IMR-90 (cell line): ENCODE results near the gene ELOB. TPM values are rescaled to one million over a fixed set of nuclear protein-coding genes. Genes with fewer than 3 reads are reported as not detected.

Experiments
- ATAC-seq: fragments of 200-7000 bp; cut with Tn5 transposase; 2 replicates; pipeline ENCODE4 v1.9.1; 2020; ENCODE audit warnings: low read depth, mild to moderate bottlenecking, moderate library complexity
- BruUV-seq: library from RNA; stranded (reverse); fragments of 400-500 nt; replicated peaks from 2 replicates; lab custom pipeline; 2021; lab: Mats Ljungman, UMichigan
- CTCF ChIA-PET: fragments of 300-600 bp; formaldehyde crosslinking; extraction: SDS; loops from one replicate; lab custom pipeline; 2021; ENCODE audit warnings: antibody characterized with exemption; lab: Yijun Ruan, JAX
- POLR2A ChIA-PET: fragments of 300-600 bp; sonication (Branson Sonifier 250); formaldehyde crosslinking; loops from one replicate; lab custom pipeline; 2022; ENCODE audit warnings: antibody characterized with exemption; ENCODE audit not compliant: unreplicated experiment; lab: Charles Lee
- DNase-seq: peaks from one replicate; pipeline ENCODE4 v3.0.0; 2013
- H2AFZ ChIP-seq: replicated peaks from 2 replicates; pipeline ENCODE3; 2013; ENCODE audit warnings: low read length, mild to moderate bottlenecking; ENCODE audit not compliant: poor library complexity
- H2AK5ac ChIP-seq: 2 replicates; pipeline ENCODE4 v1.6.1; 2013; ENCODE audit warnings: low read depth, low read length, inconsistent platforms
- H2AK9ac ChIP-seq: replicated peaks from 2 replicates; pipeline ENCODE3; 2013; ENCODE audit warnings: mild to moderate bottlenecking, low read depth, low read length, moderate library complexity; ENCODE audit not compliant: poor library complexity
- H2BK120ac ChIP-seq: 2 replicates; pipeline ENCODE4 v1.6.1; 2013; ENCODE audit warnings: low read depth, low read length, inconsistent platforms
- H2BK15ac ChIP-seq: 3 replicates; pipeline ENCODE4 v1.6.1; 2013; ENCODE audit warnings: low read depth, low read length, inconsistent platforms
- H2BK20ac ChIP-seq: 2 replicates; pipeline ENCODE4 v1.6.1; 2013; ENCODE audit warnings: low read depth, mild to moderate bottlenecking, inconsistent platforms, low read length, moderate library complexity
- H2BK5ac ChIP-seq: 2 replicates; pipeline ENCODE4 v1.6.1; 2013; ENCODE audit warnings: mild to moderate bottlenecking, low read depth, low read length, inconsistent platforms; ENCODE audit not compliant: poor library complexity, severe bottlenecking
- H3K14ac ChIP-seq: replicated peaks from 2 replicates; pipeline ENCODE4 v1.6.1; 2013; ENCODE audit warnings: low read depth, low read length, inconsistent platforms
- H3K18ac ChIP-seq: 2 replicates; pipeline ENCODE4 v1.6.1; 2013; ENCODE audit warnings: low read depth, low read length, control low read depth
- H3K23ac ChIP-seq: 2 replicates; pipeline ENCODE4 v1.6.1; 2013; ENCODE audit warnings: low read depth, low read length, inconsistent platforms
- H3K27ac ChIP-seq: 2 replicates; pipeline ENCODE4 v1.5.1; 2013; ENCODE audit warnings: mild to moderate bottlenecking, control low read depth, low read length; ENCODE audit not compliant: insufficient read depth
- H3K27me3 ChIP-seq: 2 replicates; pipeline ENCODE4 v1.6.1; 2013; ENCODE audit warnings: low read length; ENCODE audit not compliant: control insufficient read depth, insufficient read depth
- H3K36me3 ChIP-seq: 2 replicates; pipeline ENCODE4 v1.6.1; 2013; ENCODE audit warnings: low read length, mixed read lengths; ENCODE audit not compliant: control insufficient read depth, insufficient read depth
- H3K4ac ChIP-seq: 2 replicates; pipeline ENCODE4 v1.6.1; 2013; ENCODE audit warnings: low read depth, low read length, inconsistent platforms
- H3K4me1 ChIP-seq: 2 replicates; pipeline ENCODE4 v1.6.1; 2013; ENCODE audit warnings: low read length, mixed read lengths; ENCODE audit not compliant: control insufficient read depth, insufficient read depth
- H3K4me2 ChIP-seq: 2 replicates; pipeline ENCODE4 v1.6.1; 2013; ENCODE audit warnings: low read depth, mild to moderate bottlenecking, control low read depth, low read length, moderate library complexity
- H3K4me3 ChIP-seq: 2 replicates; pipeline ENCODE4 v1.5.1; 2013; ENCODE audit warnings: low read depth, mild to moderate bottlenecking, control low read depth, low read length, moderate library complexity; ENCODE audit not compliant: insufficient read depth
- H3K56ac ChIP-seq: 2 replicates; pipeline ENCODE4 v1.6.1; 2013; ENCODE audit warnings: low read length, inconsistent platforms; ENCODE audit not compliant: insufficient read depth; ENCODE audit errors: extremely low read depth
- H3K79me1 ChIP-seq, 2 experiments: 2 replicates each; pipeline ENCODE4 v1.6.1; 2013; ENCODE audit warnings: low read length in 2 of 2, inconsistent platforms in 1 of 2, low read depth in 1 of 2
- H3K9ac ChIP-seq: 2 replicates; pipeline ENCODE4 v1.6.1; 2013; ENCODE audit warnings: low read depth, low read length, control low read depth
- H3K9me1 ChIP-seq: 2 replicates; pipeline ENCODE4 v1.6.1; 2013; ENCODE audit warnings: low read length, inconsistent platforms; ENCODE audit not compliant: insufficient read depth
- H3K9me3 ChIP-seq: 2 replicates; pipeline ENCODE4 v1.6.1; 2013; ENCODE audit warnings: low read length; ENCODE audit not compliant: control insufficient read depth, insufficient read depth
- H4K20me1 ChIP-seq: 2 replicates; pipeline ENCODE4 v1.6.1; 2013; ENCODE audit warnings: low read length, inconsistent platforms; ENCODE audit not compliant: insufficient read depth
- H4K5ac ChIP-seq: 2 replicates; pipeline ENCODE4 v1.6.1; 2013; ENCODE audit warnings: mild to moderate bottlenecking, low read depth, low read length, control low read depth
- H4K8ac ChIP-seq, 2 experiments: 2 replicates each; pipeline ENCODE4 v1.6.1; 2013; ENCODE audit warnings: low read depth in 2 of 2, low read length in 2 of 2, control low read depth in 1 of 2, inconsistent platforms in 1 of 2
- H4K91ac ChIP-seq: 2 replicates; pipeline ENCODE4 v1.6.1; 2013; ENCODE audit warnings: low read depth, low read length, inconsistent platforms; ENCODE audit not compliant: insufficient read depth
- CEBPB ChIP-seq: IDR thresholded peaks from 2 replicates; pipeline ENCODE4 v1.6.1; 2012; ENCODE audit warnings: low read depth, low read length, improper control_type of control experiment
- CHD1 ChIP-seq: IDR thresholded peaks from 2 replicates; pipeline ENCODE4 v1.6.1; 2012; ENCODE audit warnings: low read depth, low read length, improper control_type of control experiment
- MAFK ChIP-seq: IDR thresholded peaks from 2 replicates; pipeline ENCODE4 v1.6.1; 2012; ENCODE audit warnings: low read depth, low read length, improper control_type of control experiment
- MAZ ChIP-seq: IDR thresholded peaks from 2 replicates; pipeline ENCODE4 v1.6.1; 2012; ENCODE audit warnings: low read depth, mild to moderate bottlenecking, low read length, improper control_type of control experiment, moderate library complexity, borderline replicate concordance
- MXI1 ChIP-seq: IDR thresholded peaks from 2 replicates; pipeline ENCODE4 v1.6.1; 2012; ENCODE audit warnings: low read depth, mild to moderate bottlenecking, low read length, moderate library complexity, borderline replicate concordance
- POLR2A ChIP-seq: IDR thresholded peaks from 2 replicates; pipeline ENCODE4 v1.6.1; 2012; ENCODE audit warnings: mild to moderate bottlenecking, low read depth, low read length
- RAD21 ChIP-seq: IDR thresholded peaks from 2 replicates; pipeline ENCODE4 v1.6.1; 2012; ENCODE audit warnings: low read length, improper control_type of control experiment
- WGBS, 2 experiments: methylation state at CpG; one replicate each; pipeline versions ENCODE4 v1.1.5 to v1.1.7; 2013; ENCODE audit warnings: missing lambda C conversion rate in 2 of 2; ENCODE audit not compliant: insufficient read length in 1 of 2; ENCODE audit errors: extremely low coverage in 2 of 2; 5-methylcytosine and 5-hydroxymethylcytosine counted together
- dilution Hi-C: fragments of 300-500 bp; cut with HindIII; formaldehyde crosslinking; loops from one replicate; pipeline ENCODE4 v1.14.3; 2018; ENCODE audit warnings: low sequenced_read_pairs; ENCODE audit not compliant: unreplicated experiment
- in situ Hi-C: fragments of 300-500 bp; cut with MboI; formaldehyde crosslinking; loops from 3 replicates; pipeline ENCODE4 v1.14.3; 2019; ENCODE audit warnings: low sequenced_read_pairs, inconsistent platforms, mixed read lengths
- intact Hi-C: fragments of 100-400 bp; cut with micrococcal nuclease; formaldehyde crosslinking; loops from 2 replicates; pipeline ENCODE4 v1.10.0; 2022
- polyA plus RNA-seq, 3 experiments: library from polyadenylated mRNA; depleted of rRNA; stranded (reverse); fragments of >200 nt; gene quantifications; 2 replicates each; pipeline ENCODE4 v1.2.3, GENCODE V29; 2012; ENCODE audit warnings: low replicate concordance in 1 of 3
- total RNA-seq: library from RNA; depleted of rRNA; stranded (reverse); fragments of >200 nt; gene quantifications from 2 replicates; pipeline ENCODE4 v1.2.3, GENCODE V29; 2012
- TF ChIP-seq, protein P1 (sequence below): fragments of 150-350 bp; IDR thresholded peaks from 2 replicates; pipeline ENCODE4 v1.6.1; 2017; ENCODE audit warnings: mild to moderate bottlenecking, antibody characterized with exemption, low read length, low read depth

ELOB gene
- total and polyA plus RNA-seq, 2 of the 4 experiments (the other 2 are of a cell fraction) = 442 to 5,859 TPM

DNA sequence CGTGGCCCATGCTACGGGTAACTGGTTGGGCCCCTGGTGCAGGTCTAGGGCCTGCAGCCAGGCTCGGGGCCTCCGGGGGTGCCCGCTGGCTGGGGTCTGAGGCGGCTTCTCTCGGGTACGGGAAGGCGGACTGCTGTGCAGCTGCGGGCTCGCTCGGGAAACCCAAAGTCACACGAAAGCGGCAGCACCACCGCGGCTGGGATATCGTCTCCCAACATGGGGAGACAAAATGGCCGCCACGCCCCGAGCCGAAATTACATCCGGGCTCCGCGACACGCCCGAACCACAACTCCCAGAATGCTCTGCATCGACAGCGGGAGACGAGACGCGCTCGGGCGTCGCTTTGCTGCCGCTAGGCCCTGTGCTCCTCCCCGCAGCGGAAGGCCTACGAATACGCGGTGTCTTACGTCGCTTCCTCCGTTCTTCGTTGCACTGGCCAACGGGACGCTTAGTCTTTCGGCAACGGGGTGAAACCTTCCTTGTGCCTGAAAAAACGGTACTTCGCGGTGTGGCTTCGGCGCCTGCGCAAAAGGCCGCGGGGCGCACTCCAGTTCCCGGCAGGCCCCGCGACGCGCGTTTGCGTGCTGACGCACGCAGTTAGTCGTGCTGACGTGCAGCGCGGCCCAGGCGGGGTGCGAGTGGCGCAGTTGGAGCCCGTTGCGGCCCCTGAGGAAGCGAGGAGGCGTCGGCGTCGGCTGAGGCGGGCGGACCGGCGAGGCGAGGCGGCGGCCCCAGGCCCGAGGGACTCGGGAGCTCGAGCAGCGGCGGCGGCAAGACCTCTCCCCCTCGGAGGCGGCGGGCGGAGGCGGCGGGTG is 24.8 kb downstream of the ELOB start, which contains the start of gene SRRM2:
SRRM2 (plus strand) TSS at position 604 of the 815 bp plus-strand sequence. CDS start 3,727 bp downstream, outside the sequence.
- H3K14ac ChIP-seq = peak within 1 kb of the TSS; percentile 99
- H2AFZ ChIP-seq = peak within 1 kb of the TSS; percentile 99
- dilution Hi-C loops = no loop called here
- peak within 1 kb of the TSS; percentile 93 to 100 for H4K8ac ChIP-seq
- no TSS peak for BruUV-seq
- peak within 1 kb of the TSS; percentile 100 for H2BK15ac ChIP-seq
- peak within 1 kb of the TSS; percentile 97 for H2BK120ac ChIP-seq
- DNase-seq (peak; percentile 95), ATAC-seq (peak; percentile 94)
- peak within 1 kb of the TSS; percentile 99 for H2BK5ac ChIP-seq
- H3K9ac ChIP-seq = peak within 1 kb of the TSS; percentile 100
- H3K27ac ChIP-seq = peak within 1 kb of the TSS; percentile 99
- H3K4me3 ChIP-seq = peak within 1 kb of the TSS; percentile 88
- WGBS, 2 experiments = 1% methylated on average over 60 of the region's 99 CpGs; no CpG with 5 or more reads in 1 of the 2 experiments
- H4K5ac ChIP-seq = peak within 1 kb of the TSS; percentile 100
- H3K36me3 ChIP-seq = peaks cover 8% of the 10 kb centered on the region
- in situ Hi-C loops = no loop called here
- peak within 1 kb of the TSS; percentile 99 for H2AK9ac ChIP-seq
- H4K91ac ChIP-seq = peak within 1 kb of the TSS; percentile 100
- H3K4me2 ChIP-seq = peak within 1 kb of the TSS; percentile 99
- peak; percentile 72 for TF ChIP-seq MAFK
- no peak; the same call in none of the 2 replicates for TF ChIP-seq CHD1
- peak; percentile 97 for TF ChIP-seq POLR2A
- no peak for TF ChIP-seq RAD21
- 0 out of 2 replicates have a peak, but pooled peaks have one; percentile 49 for TF ChIP-seq MXI1
- TF ChIP-seq, protein P1, sequence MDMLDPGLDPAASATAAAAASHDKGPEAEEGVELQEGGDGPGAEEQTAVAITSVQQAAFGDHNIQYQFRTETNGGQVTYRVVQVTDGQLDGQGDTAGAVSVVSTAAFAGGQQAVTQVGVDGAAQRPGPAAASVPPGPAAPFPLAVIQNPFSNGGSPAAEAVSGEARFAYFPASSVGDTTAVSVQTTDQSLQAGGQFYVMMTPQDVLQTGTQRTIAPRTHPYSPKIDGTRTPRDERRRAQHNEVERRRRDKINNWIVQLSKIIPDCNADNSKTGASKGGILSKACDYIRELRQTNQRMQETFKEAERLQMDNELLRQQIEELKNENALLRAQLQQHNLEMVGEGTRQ = 0 out of 2 replicates have a peak, but pooled peaks have one; percentile 1
- no peak for TF ChIP-seq CEBPB
- peak; percentile 68; the same call in 1 of the 2 replicates for TF ChIP-seq MAZ
- peak within 1 kb of the TSS; percentile 100 for H3K56ac ChIP-seq
- peaks cover 14 to 46% of the 10 kb centered on the region in 2 experiments for H3K79me1 ChIP-seq
- H3K18ac ChIP-seq = peak within 1 kb of the TSS; percentile 100
- ChIA-PET POLR2A (interaction anchor here (0.6 to 1.4 kb wide), 5 partner anchors 11 to 1174 kb away, joined by 3 to 8 read pairs (median 4); no protein-coding TSS in a partner anchor), CTCF (no interaction called here)
- peaks cover 9% of the 10 kb centered on the region for H3K4me1 ChIP-seq
- peak within 1 kb of the TSS; percentile 98 for H2AK5ac ChIP-seq
- H3K9me3 ChIP-seq = peaks cover 2% of the 10 kb centered on the region; the same call in 1 of the 2 replicates
- intact Hi-C loops = no loop called here
- H3K9me1 ChIP-seq = peaks cover 11% of the 10 kb centered on the region
- H3K4ac ChIP-seq = peak within 1 kb of the TSS; percentile 99
- peaks cover 45% of the 10 kb centered on the region for H4K20me1 ChIP-seq
- H3K23ac ChIP-seq = peak within 1 kb of the TSS; percentile 97
- H2BK20ac ChIP-seq = peak within 1 kb of the TSS; percentile 77
- H3K27me3 ChIP-seq = no peaks in the 10 kb centered on the region
